ENCODE results near the gene ABI1.
"Not testable (repeated sequence)": the region's sequence is repeated elsewhere in the genome, so short reads cannot be mapped to it uniquely, and the experiment has no call there.

ABI1 gene

GRCh38 chr10:26860443-26861204 is at the start of gene ABI1:
Gene ABI1 (minus strand): TSS chr10:26860958. CDS start chr10:26860863, 95 bp downstream.
- Histone ChIP-seq H3K4me1 (ENCODE audit: insufficient read depth, low read length) (peaks cover 12% of the 10 kb centered on the region), H3K9ac (ENCODE audit: low read depth, low read length) (peak within 1 kb of the TSS; percentile 99), H3K36me3 (ENCODE audit: insufficient read depth, low read length) (no peaks in the 10 kb centered on the region), H3K9me3 (ENCODE audit: control insufficient read depth, insufficient read depth, low read length) (no peaks in the 10 kb centered on the region)

- Histone ChIP-seq H3K36me3 (ENCODE audit: insufficient read depth, low read length) (no peaks in the 10 kb centered on the region), H3K9me3 (ENCODE audit: control insufficient read depth, insufficient read depth, low read length) (no peaks in the 10 kb centered on the region), H3K4me1 (ENCODE audit: insufficient read depth, low read length) (no peaks in the 10 kb centered on the region), H3K9ac (ENCODE audit: low read depth, low read length) (no peak overlapping the region)
Observed at GRCh38 chr10:26909753-26910152, 49.0 kb upstream of the ABI1 start.

- H3K9me3 ChIP-seq (ENCODE audit: control insufficient read depth, insufficient read depth, low read length); H3K36me3 ChIP-seq (ENCODE audit: insufficient read depth, low read length); H3K9ac ChIP-seq (ENCODE audit: low read depth, low read length); H3K4me1 ChIP-seq (ENCODE audit: insufficient read depth, low read length): not testable (repeated sequence)
Observed at GRCh38 chr10:26905253-26905781, 44.6 kb upstream of the ABI1 start.

DNA sequence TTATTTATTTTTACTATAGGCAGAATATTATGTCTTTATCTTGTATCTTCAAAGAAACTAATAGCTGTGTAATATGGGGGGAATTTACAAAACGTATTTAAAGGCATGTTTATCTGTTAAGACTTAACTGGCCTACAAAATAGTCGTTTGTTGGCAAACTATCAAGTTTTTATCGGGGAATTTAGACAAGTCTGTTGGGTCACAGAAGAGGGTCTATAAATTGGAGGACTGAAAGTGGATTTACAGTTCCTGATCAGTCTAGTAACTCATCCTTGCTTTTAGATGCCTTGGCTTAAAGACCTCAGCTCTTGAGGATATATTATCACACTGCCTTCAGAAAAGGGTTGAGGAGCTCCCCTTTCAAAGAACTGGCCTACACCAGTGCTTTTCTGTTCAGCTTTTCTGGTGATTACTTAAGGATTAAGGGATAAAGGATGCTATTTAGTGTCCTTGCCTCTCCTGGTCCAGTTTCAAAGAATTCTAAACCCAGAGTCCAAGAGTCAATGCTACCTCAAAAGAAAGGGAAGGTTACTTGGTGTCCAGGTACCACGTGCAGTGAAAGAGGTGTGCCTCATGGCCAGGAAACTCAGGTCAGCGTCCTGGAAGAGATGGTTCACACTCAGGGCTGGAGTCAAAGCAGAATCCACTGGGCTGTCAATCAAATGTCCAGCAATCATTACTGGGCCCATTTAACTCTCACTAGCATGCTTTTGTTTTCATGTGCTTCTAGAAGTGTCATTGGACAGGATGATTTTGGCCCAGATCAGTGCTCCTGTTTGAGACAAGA is 42.9 kb upstream of the ABI1 start:
- no peaks in the 10 kb centered on the region for H3K4me1 ChIP-seq (ENCODE audit: insufficient read depth, low read length)

GRCh38 chr10:26892306-26892923 is 31.7 kb upstream of the ABI1 start:
- peaks cover 15% of the 10 kb centered on the region for H3K4me1 ChIP-seq (ENCODE audit: insufficient read depth, low read length)
- H3K36me3 ChIP-seq (ENCODE audit: insufficient read depth, low read length); H3K9me3 ChIP-seq (ENCODE audit: control insufficient read depth, insufficient read depth, low read length); H3K9ac ChIP-seq (ENCODE audit: low read depth, low read length): not testable (repeated sequence)

More for the DNA sequence above, 42.9 kb upstream of the ABI1 start:
- Histone ChIP-seq H3K9me3 (ENCODE audit: control insufficient read depth, insufficient read depth, low read length) (no peaks in the 10 kb centered on the region), H3K9ac (ENCODE audit: low read depth, low read length) (no peak overlapping the region), H3K36me3 (ENCODE audit: insufficient read depth, low read length) (no peaks in the 10 kb centered on the region)

DNA sequence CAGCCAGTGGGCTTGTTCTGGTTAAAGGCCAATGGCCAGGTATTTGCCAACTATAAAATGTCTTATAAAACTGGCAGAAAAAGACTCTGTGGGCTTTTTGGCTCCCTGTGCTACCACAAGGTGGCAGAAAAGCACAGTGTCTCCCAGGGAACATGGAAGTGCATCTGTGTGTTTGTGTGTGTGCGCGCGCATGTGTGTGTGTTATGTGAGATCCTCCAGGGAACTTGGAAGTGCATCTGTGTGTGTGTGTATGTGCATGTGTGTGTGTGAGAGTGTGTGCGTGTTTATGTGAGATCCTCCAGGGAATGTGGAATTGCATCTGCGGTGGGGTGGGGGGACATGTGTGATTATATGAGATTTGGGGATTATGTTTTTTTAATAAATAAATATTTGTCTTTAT is 30.2 kb upstream of the ABI1 start:
- H3K9me3 ChIP-seq (ENCODE audit: control insufficient read depth, insufficient read depth, low read length) = peaks cover 4% of the 10 kb centered on the region; the same call in 1 of the 2 replicates
- H3K36me3 ChIP-seq (ENCODE audit: insufficient read depth, low read length) = no peaks in the 10 kb centered on the region; the same call in 1 of the 2 replicates
- no peak overlapping the region for H3K9ac ChIP-seq (ENCODE audit: low read depth, low read length)
- peaks cover 15% of the 10 kb centered on the region for H3K4me1 ChIP-seq (ENCODE audit: insufficient read depth, low read length)

DNA sequence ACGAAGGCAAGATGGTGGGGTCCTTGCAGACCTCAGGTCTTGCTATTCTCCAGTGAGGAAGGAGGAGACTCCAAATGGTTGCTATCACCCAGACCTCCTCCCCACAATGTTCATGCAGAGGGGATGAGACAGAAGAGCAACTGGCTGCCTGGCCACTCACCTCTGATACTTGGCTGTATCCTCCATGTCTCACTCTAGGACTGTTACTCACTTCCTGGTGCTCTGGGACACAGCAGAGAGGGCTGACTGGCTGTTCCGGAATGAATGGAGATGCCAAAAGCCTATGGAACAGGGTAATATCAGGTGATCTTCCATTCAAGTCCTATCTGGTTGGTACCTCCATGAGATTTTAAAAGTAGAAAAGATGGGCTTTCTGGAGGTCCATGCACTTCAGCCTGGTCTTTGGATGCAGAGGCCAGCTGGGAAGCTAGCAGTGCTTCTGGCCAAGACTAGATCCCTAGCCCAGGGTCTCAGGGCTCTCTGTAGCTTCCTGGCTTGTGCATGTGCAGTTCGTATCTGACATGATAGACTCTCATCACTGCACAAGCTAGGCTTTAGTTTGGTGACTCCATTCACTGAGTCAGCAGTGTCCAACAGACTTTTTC is 27.0 kb upstream of the ABI1 start:
- H3K36me3 ChIP-seq (ENCODE audit: insufficient read depth, low read length) = no peaks in the 10 kb centered on the region; the same call in 1 of the 2 replicates
- H3K9ac ChIP-seq (ENCODE audit: low read depth, low read length) = no peak overlapping the region
- H3K9me3 ChIP-seq (ENCODE audit: control insufficient read depth, insufficient read depth, low read length) = peaks cover 2% of the 10 kb centered on the region; the same call in 1 of the 2 replicates
- H3K4me1 ChIP-seq (ENCODE audit: insufficient read depth, low read length) = no peaks in the 10 kb centered on the region

GRCh38 chr10:26881600-26882331 is 21.0 kb upstream of the ABI1 start:
- Histone ChIP-seq H3K9me3 (ENCODE audit: control insufficient read depth, insufficient read depth, low read length) (no peaks in the 10 kb centered on the region), H3K4me1 (ENCODE audit: insufficient read depth, low read length) (no peaks in the 10 kb centered on the region), H3K9ac (ENCODE audit: low read depth, low read length) (no peak overlapping the region), H3K36me3 (ENCODE audit: insufficient read depth, low read length) (no peaks in the 10 kb centered on the region)

DNA sequence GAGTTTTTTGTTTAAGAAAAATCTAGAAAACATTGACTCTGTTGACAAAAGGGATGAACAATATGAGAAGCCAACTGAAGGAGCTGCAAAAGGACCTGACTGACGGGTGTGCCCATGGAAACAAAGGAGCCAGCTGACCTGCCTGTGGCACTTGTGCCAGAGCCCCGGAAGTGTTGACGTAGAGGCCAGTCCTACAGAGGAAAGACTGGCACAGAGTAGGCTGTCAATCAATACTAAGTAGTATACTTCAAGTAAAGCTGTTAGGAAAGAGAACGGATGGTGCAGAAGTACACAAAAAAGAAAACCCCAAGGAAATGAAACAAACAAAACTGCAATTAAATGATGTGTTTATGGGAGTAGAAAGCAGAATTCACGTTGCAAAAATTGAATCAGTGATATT is 19.0 kb upstream of the ABI1 start:
- H3K4me1 ChIP-seq (ENCODE audit: insufficient read depth, low read length) = no peaks in the 10 kb centered on the region
- H3K9ac ChIP-seq (ENCODE audit: low read depth, low read length) = no peak overlapping the region
- H3K36me3 ChIP-seq (ENCODE audit: insufficient read depth, low read length) = no peaks in the 10 kb centered on the region
- no peaks in the 10 kb centered on the region for H3K9me3 ChIP-seq (ENCODE audit: control insufficient read depth, insufficient read depth, low read length)

- Histone ChIP-seq H3K36me3 (ENCODE audit: insufficient read depth, low read length) (no peaks in the 10 kb centered on the region), H3K9me3 (ENCODE audit: control insufficient read depth, insufficient read depth, low read length) (no peaks in the 10 kb centered on the region), H3K4me1 (ENCODE audit: insufficient read depth, low read length) (no peaks in the 10 kb centered on the region; the same call in 1 of the 2 replicates), H3K9ac (ENCODE audit: low read depth, low read length) (no peak overlapping the region)
Observed at GRCh38 chr10:26870766-26871165, 10.0 kb upstream of the ABI1 start.

DNA sequence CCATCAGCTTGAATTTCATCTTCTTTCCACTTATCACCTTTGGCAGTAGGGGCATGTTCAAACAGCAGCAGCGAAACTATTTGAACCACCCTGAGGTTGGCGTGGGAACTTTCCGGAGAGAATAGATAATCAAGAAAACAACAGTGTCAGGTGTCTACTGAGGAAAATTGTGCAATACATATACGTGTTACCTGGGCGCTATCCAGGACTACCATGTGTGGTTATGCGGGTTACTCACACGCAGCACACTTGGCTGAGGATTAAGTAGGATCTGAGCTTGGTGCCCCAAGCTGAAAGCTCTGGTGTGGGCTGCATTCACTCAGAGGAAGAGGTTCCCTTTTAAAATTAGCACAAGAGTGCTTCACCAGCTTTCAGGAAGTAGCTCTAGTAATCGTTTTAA is 8.8 kb upstream of the ABI1 start:
- Histone ChIP-seq H3K9ac (ENCODE audit: low read depth, low read length) (no peak overlapping the region), H3K9me3 (ENCODE audit: control insufficient read depth, insufficient read depth, low read length) (no peaks in the 10 kb centered on the region), H3K36me3 (ENCODE audit: insufficient read depth, low read length) (no peaks in the 10 kb centered on the region), H3K4me1 (ENCODE audit: insufficient read depth, low read length) (no peaks in the 10 kb centered on the region; the same call in 1 of the 2 replicates)

DNA sequence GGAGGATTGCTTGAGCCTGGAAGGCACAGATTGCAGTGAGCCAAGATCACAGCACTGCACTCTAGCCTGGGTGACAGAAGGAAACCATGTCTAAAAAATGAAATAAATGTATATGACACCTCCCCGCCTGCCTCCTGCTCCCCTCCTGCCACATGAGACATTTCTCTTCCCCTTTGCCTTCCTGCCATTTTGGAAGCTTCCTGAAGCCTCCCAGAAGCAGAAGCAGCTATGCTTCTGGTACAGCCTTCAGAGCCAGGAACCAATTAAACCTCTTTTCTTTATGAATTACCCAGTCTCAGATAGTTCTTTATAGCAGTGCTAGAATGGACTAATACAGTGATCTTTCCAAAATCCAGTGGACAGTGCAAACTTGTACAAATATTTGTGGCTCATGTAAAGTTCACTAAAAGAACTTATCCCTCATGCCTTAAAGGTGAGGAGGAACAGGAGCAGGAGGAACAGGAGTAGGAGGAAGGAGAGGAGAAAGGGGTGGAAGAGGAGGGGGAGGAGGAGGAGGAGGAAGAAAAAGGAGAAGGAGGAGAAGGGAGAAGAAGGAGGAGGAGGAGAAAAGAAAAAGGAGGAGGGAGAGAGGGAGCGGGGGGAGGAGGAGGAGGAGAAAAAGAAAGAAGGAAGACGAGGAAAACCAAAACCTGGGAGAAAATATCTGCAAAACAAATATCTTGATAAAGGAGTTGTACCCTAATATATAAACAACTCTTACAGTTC is 2.8 kb upstream of the ABI1 start:
- Histone ChIP-seq H3K4me1 (ENCODE audit: insufficient read depth, low read length) (0 out of 2 replicates have a peak, but pooled peaks cover 3% of the 10 kb centered on the region), H3K36me3 (ENCODE audit: insufficient read depth, low read length) (no peaks in the 10 kb centered on the region), H3K9me3 (ENCODE audit: control insufficient read depth, insufficient read depth, low read length) (no peaks in the 10 kb centered on the region), H3K9ac (ENCODE audit: low read depth, low read length) (no peak overlapping the region)

All from ES-I3 (cell line).